Choroid plexus epithelial cell (primary cell): Measurements from ENCODE around the gene MRTFA.

Experiments
- DNase-seq: peaks from one replicate; pipeline ENCODE4 v3.0.0-alpha.2; 2010; ENCODE audit warnings: low read depth
- H3K4me3 ChIP-seq: 2 replicates; pipeline ENCODE4 v1.5.1; 2011; ENCODE audit warnings: low read depth, mild to moderate bottlenecking, control low read depth, low read length, moderate library complexity
- TF ChIP-seq, protein P1 (sequence below): conservative IDR thresholded peaks from 2 replicates; pipeline ENCODE4 v1.5.1; 2011; ENCODE audit warnings: low read depth, mild to moderate bottlenecking, control low read depth, inconsistent platforms, low read length, moderate library complexity

Gene MRTFA

DNA sequence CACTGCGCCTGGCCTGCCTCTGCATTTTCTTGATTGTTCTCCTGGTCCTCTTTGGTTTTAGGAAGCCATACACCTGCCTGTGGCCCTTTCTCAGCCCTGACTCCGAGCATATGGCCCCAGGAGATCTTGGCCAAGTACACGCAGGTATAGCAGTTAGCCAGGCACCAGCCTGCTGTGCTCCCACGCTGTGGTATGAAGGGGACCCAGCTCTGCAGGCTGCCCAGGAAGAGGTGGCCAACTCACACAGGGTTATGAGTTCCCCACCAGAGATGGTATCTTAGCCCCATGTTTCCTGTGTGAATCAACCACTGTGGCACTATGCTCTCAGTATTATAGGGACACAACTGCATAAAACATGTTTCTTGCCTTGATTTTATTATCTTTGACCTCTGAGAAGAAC is 235.0 kb downstream of the MRTFA start:
- TF ChIP-seq, protein P1, sequence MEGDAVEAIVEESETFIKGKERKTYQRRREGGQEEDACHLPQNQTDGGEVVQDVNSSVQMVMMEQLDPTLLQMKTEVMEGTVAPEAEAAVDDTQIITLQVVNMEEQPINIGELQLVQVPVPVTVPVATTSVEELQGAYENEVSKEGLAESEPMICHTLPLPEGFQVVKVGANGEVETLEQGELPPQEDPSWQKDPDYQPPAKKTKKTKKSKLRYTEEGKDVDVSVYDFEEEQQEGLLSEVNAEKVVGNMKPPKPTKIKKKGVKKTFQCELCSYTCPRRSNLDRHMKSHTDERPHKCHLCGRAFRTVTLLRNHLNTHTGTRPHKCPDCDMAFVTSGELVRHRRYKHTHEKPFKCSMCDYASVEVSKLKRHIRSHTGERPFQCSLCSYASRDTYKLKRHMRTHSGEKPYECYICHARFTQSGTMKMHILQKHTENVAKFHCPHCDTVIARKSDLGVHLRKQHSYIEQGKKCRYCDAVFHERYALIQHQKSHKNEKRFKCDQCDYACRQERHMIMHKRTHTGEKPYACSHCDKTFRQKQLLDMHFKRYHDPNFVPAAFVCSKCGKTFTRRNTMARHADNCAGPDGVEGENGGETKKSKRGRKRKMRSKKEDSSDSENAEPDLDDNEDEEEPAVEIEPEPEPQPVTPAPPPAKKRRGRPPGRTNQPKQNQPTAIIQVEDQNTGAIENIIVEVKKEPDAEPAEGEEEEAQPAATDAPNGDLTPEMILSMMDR, result no peak
- DNase-seq, result no peak
- no peak overlapping the region for H3K4me3 ChIP-seq

DNA sequence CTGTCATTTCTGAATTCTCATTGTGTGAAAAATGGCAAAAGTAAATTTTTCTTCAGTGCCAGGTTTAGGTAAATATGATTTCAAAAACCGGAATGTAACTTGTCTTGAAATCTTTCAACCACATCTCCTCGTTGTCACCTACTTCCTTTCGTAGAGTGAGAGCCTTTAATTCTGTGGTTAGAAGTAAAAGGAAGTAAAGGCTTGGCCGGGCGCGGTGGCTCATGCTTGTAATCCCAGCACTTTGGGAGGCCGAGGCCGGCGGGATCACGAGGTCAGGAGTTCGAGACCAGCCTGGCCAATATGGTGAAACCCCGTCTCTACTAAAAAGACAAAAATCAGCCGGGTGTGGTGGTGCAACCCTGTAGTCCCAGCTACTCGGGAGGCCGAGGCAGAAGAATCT is 236.4 kb downstream of the MRTFA start:
- TF ChIP-seq, protein P1, result no peak
- no peak for DNase-seq
- H3K4me3 ChIP-seq, result no peak overlapping the region

DNA sequence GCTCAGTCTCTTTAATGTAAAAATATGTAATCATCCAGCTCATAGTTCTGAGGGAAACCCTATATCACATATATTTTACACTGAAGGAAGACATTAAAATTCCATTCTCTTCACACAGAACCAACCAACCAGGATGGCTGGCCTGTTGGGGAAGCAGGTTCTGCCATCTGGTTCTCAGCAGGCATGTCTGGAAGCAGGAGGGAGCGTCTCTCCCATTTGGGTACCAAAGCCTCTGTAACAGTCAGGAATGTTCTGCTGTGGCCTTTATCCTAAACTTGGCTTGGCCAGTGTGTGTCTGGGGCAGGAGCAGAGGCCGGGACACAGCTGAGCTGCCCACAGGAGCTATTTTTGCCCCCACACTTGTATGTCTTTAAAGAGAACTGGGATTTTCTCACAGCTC is 236.9 kb downstream of the MRTFA start:
- TF ChIP-seq, protein P1, result no peak
- no peak for DNase-seq
- H3K4me3 ChIP-seq, result no peak overlapping the region

DNA sequence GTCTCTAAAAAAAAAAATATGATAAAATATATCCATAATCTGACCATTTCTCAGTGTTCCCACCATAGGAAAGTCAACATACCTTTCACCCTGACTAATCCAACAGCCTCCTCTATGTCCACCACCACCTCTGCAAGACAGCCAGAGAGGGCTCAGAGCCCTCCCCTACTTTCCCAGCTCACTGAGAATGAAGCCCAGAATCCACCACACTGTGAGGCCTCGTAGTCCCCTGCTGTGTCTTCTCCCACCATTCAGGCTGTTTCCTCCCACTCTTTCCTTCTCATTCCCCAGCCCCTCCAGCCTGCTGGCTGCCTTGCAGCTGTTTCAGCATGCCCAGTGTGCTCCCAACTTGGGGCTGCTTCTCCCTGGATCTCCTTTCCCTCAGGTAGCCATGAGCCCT is 239.1 kb downstream of the MRTFA start:
- peak; percentile 71 for DNase-seq
- H3K4me3 ChIP-seq, result no peak overlapping the region
- TF ChIP-seq, protein P1, result no peak

DNA sequence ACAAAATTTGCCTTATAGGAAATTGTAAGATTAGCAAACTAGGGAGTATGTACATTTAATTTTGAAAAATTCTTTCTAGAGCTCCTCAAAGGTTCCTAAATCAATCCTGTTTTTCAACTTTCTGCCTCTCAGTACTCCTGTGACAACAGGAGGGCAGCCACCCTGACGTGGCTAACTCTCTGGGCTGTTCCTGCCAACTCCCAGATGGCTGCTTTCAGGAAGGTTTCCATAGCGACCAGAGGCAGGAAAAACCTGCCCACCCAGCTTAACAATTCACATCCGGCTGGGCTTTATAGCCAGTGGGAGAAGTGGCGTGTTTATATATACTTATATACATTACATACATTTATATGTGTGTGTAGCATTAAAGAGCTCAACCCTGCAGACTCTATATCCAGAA is 239.6 kb downstream of the MRTFA start:
- H3K4me3 ChIP-seq, result no peak overlapping the region
- peak; percentile 71 for DNase-seq
- TF ChIP-seq, protein P1, result no peak

DNA sequence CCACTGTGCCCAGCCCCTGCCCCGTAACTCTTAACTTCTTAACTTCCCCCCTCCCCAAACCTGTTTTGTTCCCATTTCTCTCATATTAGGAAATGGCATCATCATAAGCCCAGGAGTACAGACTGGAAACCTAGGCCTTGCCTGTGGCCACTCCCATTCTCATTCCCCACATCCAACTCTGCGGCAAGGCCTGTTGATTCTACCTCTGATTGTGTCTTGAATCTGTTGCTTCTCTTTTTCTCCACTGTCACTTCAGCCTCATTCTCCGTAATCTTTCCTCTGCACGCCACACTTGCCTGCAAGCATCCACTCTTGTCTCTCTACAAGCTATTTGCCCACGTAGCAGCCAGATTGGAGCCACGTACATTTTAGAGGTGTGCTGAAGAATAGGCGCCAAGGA is 240.9 kb downstream of the MRTFA start:
- H3K4me3 ChIP-seq, result no peak overlapping the region
- no peak for DNase-seq
- TF ChIP-seq, protein P1, result no peak

DNA sequence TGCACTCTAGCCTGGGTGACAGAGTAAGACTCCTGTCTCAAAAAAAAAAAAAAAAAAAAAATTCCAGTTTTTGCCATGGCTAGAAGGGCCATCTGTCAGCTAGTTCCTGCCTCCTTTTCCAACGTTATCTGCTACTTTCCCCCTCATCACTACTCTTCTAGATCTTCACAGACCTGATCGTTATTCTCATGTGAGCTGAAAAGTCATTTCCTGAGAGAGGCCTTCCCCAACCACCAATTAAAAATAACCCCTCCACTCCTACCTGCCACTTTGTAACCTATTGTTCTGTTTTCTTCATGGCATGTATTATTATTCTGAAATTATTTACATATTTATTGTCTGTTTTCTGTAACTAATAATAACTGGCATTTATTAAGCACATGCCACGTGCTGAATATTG is 241.9 kb downstream of the MRTFA start:
- TF ChIP-seq, protein P1, result no peak
- no peak overlapping the region for H3K4me3 ChIP-seq

More for the DNA sequence above, 241.9 kb downstream of the MRTFA start:
- DNase-seq, result no peak
